ENCODE results near the gene PCCB. TPM values are rescaled to one million over a fixed set of nuclear protein-coding genes. Genes with fewer than 3 reads are reported as not detected.

The PCCB gene
- total RNA-seq, 4 donors from 2014 or later = 30.7 to 43.5 (median 38.0) TPM

GRCh38 chr3:136377508-136377907 is 127.4 kb downstream of the PCCB start:
- Histone ChIP-seq H3K27me3 (no peaks in the 10 kb centered on the region), H3K4me3 (no peak overlapping the region), H3K27ac (no peak overlapping the region), H3K4me1 (no peaks in the 10 kb centered on the region), H3K36me3 (peaks cover 0 to 35% (median 0%) of the 10 kb centered on the region in 3 donors), H3K9me3 (no peaks in the 10 kb centered on the region)
- TF ChIP-seq CTCF (IDR thresholded peaks at IDR 0.05) (no peak), POLR2A (IDR thresholded peaks at IDR 0.05) (no peak)
- WGBS, 2 donors = 50 to 69% methylated on average over 2 of the region's 2 CpGs
- DNase-seq = no peak
- intact Hi-C loops (cut with DNase I) = no loop called here

- no peak overlapping the region for H3K27ac ChIP-seq
- no peaks in the 10 kb centered on the region for H3K9me3 ChIP-seq
- no peak overlapping the region for H3K4me3 ChIP-seq
- 54 to 77% methylated on average over 1 of the region's 1 CpG for WGBS, 2 donors
- intact Hi-C loops (cut with DNase I) = no loop called here
- no peaks in the 10 kb centered on the region for H3K27me3 ChIP-seq
- TF ChIP-seq CTCF (IDR thresholded peaks at IDR 0.05) (no peak), POLR2A (IDR thresholded peaks at IDR 0.05) (no peak)
- H3K36me3 ChIP-seq = peaks cover 0 to 35% (median 0%) of the 10 kb centered on the region in 3 donors
- H3K4me1 ChIP-seq = no peaks in the 10 kb centered on the region
- DNase-seq = no peak
Observed at GRCh38 chr3:136378011-136378410, 127.9 kb downstream of the PCCB start.

Other genes starting within 250 kb of the PCCB start
- gene MSL2, start 54.0 kb upstream of the PCCB start, total RNA-seq = 10 to 100 TPM; 12.9 to 24.8 (median 16.5) TPM